ENCODE results near the gene FAP. TPM values are rescaled to one million over a fixed set of nuclear protein-coding genes. Genes with fewer than 3 reads are reported as not detected.

The FAP gene
- total and polyA plus RNA-seq, 2 experiments from 2014 or later, result 200 to 269 TPM

GRCh38 chr2:162243715-162244114 is 470 bp upstream of the FAP start:
- H3K36me3 ChIP-seq (ENCODE audit: low read depth), result peaks cover 25% of the 10 kb centered on the region
- DNase-seq, result no peak
- TF ChIP-seq EZH2 (IDR thresholded peaks at IDR 0.05; ENCODE audit: insufficient read depth, poor library complexity, severe bottlenecking), result no peak
- no peak for TF ChIP-seq EZH2phosphoT487 (IDR thresholded peaks at IDR 0.05; ENCODE audit: insufficient read depth, low read depth)
- H3K9ac ChIP-seq, result peak overlapping the region; percentile 88
- WGBS, 2 experiments (ENCODE audit: low coverage in 1 of 2, low lambda C conversion rate in 2 of 2, missing lambda C conversion rate in 2 of 2), result 18 to 23% methylated on average over 1 of the region's 1 CpG
- peaks cover 59% of the 10 kb centered on the region for H3K4me1 ChIP-seq (ENCODE audit: insufficient read depth)
- H2AFZ ChIP-seq, result no peak overlapping the region
- peak overlapping the region; percentile 96 for H3K4me2 ChIP-seq (ENCODE audit: unreplicated experiment)
- peak overlapping the region; percentile 88 for H3K4me3 ChIP-seq
- H3K27ac ChIP-seq, result peak overlapping the region; percentile 97
- peaks cover 43% of the 10 kb centered on the region for H3K79me2 ChIP-seq (ENCODE audit: insufficient read depth)
- no peaks in the 10 kb centered on the region for H3K27me3 ChIP-seq (replicated peaks; ENCODE audit: insufficient read depth)
- H3K9me2 ChIP-seq (ENCODE audit: insufficient read depth), result no peaks in the 10 kb centered on the region
- H4K20me1 ChIP-seq (ENCODE audit: insufficient read depth), result no peaks in the 10 kb centered on the region
- peaks cover 54% of the 10 kb centered on the region for H3F3A ChIP-seq (ENCODE audit: insufficient read depth)
- H3K9me3 ChIP-seq (ENCODE audit: low read depth), result no peaks in the 10 kb centered on the region
- in situ Hi-C loops (cut with MboI), result no loop called here

GRCh38 chr2:162242586-162243280 is 512 bp downstream of the FAP start:
- H3K9me2 ChIP-seq (ENCODE audit: insufficient read depth), result no peaks in the 10 kb centered on the region
- 0 out of 2 replicates have a peak overlapping the region, but pooled peaks have one; percentile 26 for H2AFZ ChIP-seq
- H3K9me3 ChIP-seq (ENCODE audit: low read depth), result no peaks in the 10 kb centered on the region
- H3F3A ChIP-seq (ENCODE audit: insufficient read depth), result peaks cover 54% of the 10 kb centered on the region
- peak overlapping the region; percentile 97 for H3K27ac ChIP-seq
- peaks cover 59% of the 10 kb centered on the region for H3K4me1 ChIP-seq (ENCODE audit: insufficient read depth)
- peaks cover 34% of the 10 kb centered on the region for H3K36me3 ChIP-seq (ENCODE audit: low read depth)
- H3K4me3 ChIP-seq, result peak overlapping the region; percentile 88
- no peaks in the 10 kb centered on the region for H3K27me3 ChIP-seq (replicated peaks; ENCODE audit: insufficient read depth)
- peak overlapping the region; percentile 88 for H3K9ac ChIP-seq
- no peak for TF ChIP-seq EZH2phosphoT487 (IDR thresholded peaks at IDR 0.05; ENCODE audit: insufficient read depth, low read depth)
- no peak for TF ChIP-seq EZH2 (IDR thresholded peaks at IDR 0.05; ENCODE audit: insufficient read depth, poor library complexity, severe bottlenecking)
- no peaks in the 10 kb centered on the region for H4K20me1 ChIP-seq (ENCODE audit: insufficient read depth)
- WGBS, 2 experiments (ENCODE audit: low coverage in 1 of 2, low lambda C conversion rate in 2 of 2, missing lambda C conversion rate in 2 of 2), result 1% methylated on average over 5 of the region's 5 CpGs
- H3K4me2 ChIP-seq (ENCODE audit: unreplicated experiment), result peak overlapping the region; percentile 96
- DNase-seq, result peak; percentile 73
- in situ Hi-C loops (cut with MboI), result no loop called here
- H3K79me2 ChIP-seq (ENCODE audit: insufficient read depth), result peaks cover 52% of the 10 kb centered on the region

GRCh38 chr2:162241571-162241970 is 1.7 kb downstream of the FAP start:
- H3K36me3 ChIP-seq (ENCODE audit: low read depth), result peaks cover 46% of the 10 kb centered on the region
- H2AFZ ChIP-seq, result no peak overlapping the region
- no peak for DNase-seq
- TF ChIP-seq EZH2 (IDR thresholded peaks at IDR 0.05; ENCODE audit: insufficient read depth, poor library complexity, severe bottlenecking), result no peak
- peak overlapping the region; percentile 96 for H3K4me2 ChIP-seq (ENCODE audit: unreplicated experiment)
- H3K4me1 ChIP-seq (ENCODE audit: insufficient read depth), result peaks cover 55% of the 10 kb centered on the region
- WGBS, 2 experiments (ENCODE audit: low coverage in 1 of 2, low lambda C conversion rate in 2 of 2, missing lambda C conversion rate in 2 of 2), result 0 to 5% methylated on average over 1 of the region's 1 CpG
- H3F3A ChIP-seq (ENCODE audit: insufficient read depth), result peaks cover 57% of the 10 kb centered on the region
- peak overlapping the region; percentile 97 for H3K27ac ChIP-seq
- peaks cover 63% of the 10 kb centered on the region for H3K79me2 ChIP-seq (ENCODE audit: insufficient read depth)
- no peaks in the 10 kb centered on the region for H4K20me1 ChIP-seq (ENCODE audit: insufficient read depth)
- H3K9ac ChIP-seq, result peak overlapping the region; percentile 88
- in situ Hi-C loops (cut with MboI), result no loop called here
- H3K4me3 ChIP-seq, result peak overlapping the region; percentile 88
- H3K9me3 ChIP-seq (ENCODE audit: low read depth), result no peaks in the 10 kb centered on the region
- H3K9me2 ChIP-seq (ENCODE audit: insufficient read depth), result no peaks in the 10 kb centered on the region
- H3K27me3 ChIP-seq (replicated peaks; ENCODE audit: insufficient read depth), result no peaks in the 10 kb centered on the region

GRCh38 chr2:162234620-162235462 is 8.4 kb downstream of the FAP start:
- H3K79me2 ChIP-seq (ENCODE audit: insufficient read depth), result peaks cover 94% of the 10 kb centered on the region
- DNase-seq, result no peak
- no peak overlapping the region for H3K27ac ChIP-seq
- no peak overlapping the region for H3K9ac ChIP-seq
- no peaks in the 10 kb centered on the region for H3K9me2 ChIP-seq (ENCODE audit: insufficient read depth)
- H4K20me1 ChIP-seq (ENCODE audit: insufficient read depth), result no peaks in the 10 kb centered on the region
- H3K4me1 ChIP-seq (ENCODE audit: insufficient read depth), result peaks cover 46% of the 10 kb centered on the region
- H3K36me3 ChIP-seq (ENCODE audit: low read depth), result peaks cover 63% of the 10 kb centered on the region
- no peak overlapping the region for H3K4me2 ChIP-seq (ENCODE audit: unreplicated experiment)
- H2AFZ ChIP-seq, result no peak overlapping the region
- H3K27me3 ChIP-seq (replicated peaks; ENCODE audit: insufficient read depth), result no peaks in the 10 kb centered on the region
- 97% methylated on average over 18 to 33 of the region's 38 CpGs for WGBS, 2 experiments (ENCODE audit: low coverage in 1 of 2, low lambda C conversion rate in 2 of 2, missing lambda C conversion rate in 2 of 2)
- peaks cover 36% of the 10 kb centered on the region for H3F3A ChIP-seq (ENCODE audit: insufficient read depth)
- in situ Hi-C loops (cut with MboI), result no loop called here
- no peak overlapping the region for H3K4me3 ChIP-seq
- no peaks in the 10 kb centered on the region for H3K9me3 ChIP-seq (ENCODE audit: low read depth)
- TF ChIP-seq EZH2phosphoT487 (IDR thresholded peaks at IDR 0.05; ENCODE audit: insufficient read depth, low read depth) (no peak), EZH2 (IDR thresholded peaks at IDR 0.05; ENCODE audit: insufficient read depth, poor library complexity, severe bottlenecking) (no peak)

All from GM23248 (cell line).